IMR-90 (cell line): ENCODE data around the gene NEK6. TPM values are rescaled to one million over a fixed set of nuclear protein-coding genes. Genes with fewer than 3 reads are reported as not detected.
A peak's percentile ranks its signal among the peaks of the same experiment; 100 is the strongest.

Source experiments
- ATAC-seq: fragments of 200-7000 bp; cut with Tn5 transposase; 2 replicates; pipeline ENCODE4 v1.9.1; 2020; ENCODE audit warnings: low read depth, mild to moderate bottlenecking, moderate library complexity
- BruUV-seq: library from RNA; stranded (reverse); fragments of 400-500 nt; replicated peaks from 2 replicates; lab custom pipeline; 2021; lab: Mats Ljungman, UMichigan
- CTCF ChIA-PET: fragments of 300-600 bp; formaldehyde crosslinking; extraction: SDS; loops from one replicate; lab custom pipeline; 2021; ENCODE audit warnings: antibody characterized with exemption; lab: Yijun Ruan, JAX
- POLR2A ChIA-PET: fragments of 300-600 bp; sonication (Branson Sonifier 250); formaldehyde crosslinking; loops from one replicate; lab custom pipeline; 2022; ENCODE audit warnings: antibody characterized with exemption; ENCODE audit not compliant: unreplicated experiment; lab: Charles Lee
- DNase-seq: peaks from one replicate; pipeline ENCODE4 v3.0.0; 2013
- H2AFZ ChIP-seq: replicated peaks from 2 replicates; pipeline ENCODE3; 2013; ENCODE audit warnings: low read length, mild to moderate bottlenecking; ENCODE audit not compliant: poor library complexity
- H2AK5ac ChIP-seq: 2 replicates; pipeline ENCODE4 v1.6.1; 2013; ENCODE audit warnings: low read depth, low read length, inconsistent platforms
- H2AK9ac ChIP-seq: replicated peaks from 2 replicates; pipeline ENCODE3; 2013; ENCODE audit warnings: mild to moderate bottlenecking, low read depth, low read length, moderate library complexity; ENCODE audit not compliant: poor library complexity
- H2BK120ac ChIP-seq: 2 replicates; pipeline ENCODE4 v1.6.1; 2013; ENCODE audit warnings: low read depth, low read length, inconsistent platforms
- H2BK15ac ChIP-seq: 3 replicates; pipeline ENCODE4 v1.6.1; 2013; ENCODE audit warnings: low read depth, low read length, inconsistent platforms
- H2BK20ac ChIP-seq: 2 replicates; pipeline ENCODE4 v1.6.1; 2013; ENCODE audit warnings: low read depth, mild to moderate bottlenecking, inconsistent platforms, low read length, moderate library complexity
- H2BK5ac ChIP-seq: 2 replicates; pipeline ENCODE4 v1.6.1; 2013; ENCODE audit warnings: mild to moderate bottlenecking, low read depth, low read length, inconsistent platforms; ENCODE audit not compliant: poor library complexity, severe bottlenecking
- H3K14ac ChIP-seq: replicated peaks from 2 replicates; pipeline ENCODE4 v1.6.1; 2013; ENCODE audit warnings: low read depth, low read length, inconsistent platforms
- H3K18ac ChIP-seq: 2 replicates; pipeline ENCODE4 v1.6.1; 2013; ENCODE audit warnings: low read depth, low read length, control low read depth
- H3K23ac ChIP-seq: 2 replicates; pipeline ENCODE4 v1.6.1; 2013; ENCODE audit warnings: low read depth, low read length, inconsistent platforms
- H3K27ac ChIP-seq: 2 replicates; pipeline ENCODE4 v1.5.1; 2013; ENCODE audit warnings: mild to moderate bottlenecking, control low read depth, low read length; ENCODE audit not compliant: insufficient read depth
- H3K27me3 ChIP-seq: 2 replicates; pipeline ENCODE4 v1.6.1; 2013; ENCODE audit warnings: low read length; ENCODE audit not compliant: control insufficient read depth, insufficient read depth
- H3K36me3 ChIP-seq: 2 replicates; pipeline ENCODE4 v1.6.1; 2013; ENCODE audit warnings: low read length, mixed read lengths; ENCODE audit not compliant: control insufficient read depth, insufficient read depth
- H3K4ac ChIP-seq: 2 replicates; pipeline ENCODE4 v1.6.1; 2013; ENCODE audit warnings: low read depth, low read length, inconsistent platforms
- H3K4me1 ChIP-seq: 2 replicates; pipeline ENCODE4 v1.6.1; 2013; ENCODE audit warnings: low read length, mixed read lengths; ENCODE audit not compliant: control insufficient read depth, insufficient read depth
- H3K4me2 ChIP-seq: 2 replicates; pipeline ENCODE4 v1.6.1; 2013; ENCODE audit warnings: low read depth, mild to moderate bottlenecking, control low read depth, low read length, moderate library complexity
- H3K4me3 ChIP-seq: 2 replicates; pipeline ENCODE4 v1.5.1; 2013; ENCODE audit warnings: low read depth, mild to moderate bottlenecking, control low read depth, low read length, moderate library complexity; ENCODE audit not compliant: insufficient read depth
- H3K56ac ChIP-seq: 2 replicates; pipeline ENCODE4 v1.6.1; 2013; ENCODE audit warnings: low read length, inconsistent platforms; ENCODE audit not compliant: insufficient read depth; ENCODE audit errors: extremely low read depth
- H3K79me1 ChIP-seq, 2 experiments: 2 replicates each; pipeline ENCODE4 v1.6.1; 2013; ENCODE audit warnings: low read length in 2 of 2, inconsistent platforms in 1 of 2, low read depth in 1 of 2
- H3K9ac ChIP-seq: 2 replicates; pipeline ENCODE4 v1.6.1; 2013; ENCODE audit warnings: low read depth, low read length, control low read depth
- H3K9me1 ChIP-seq: 2 replicates; pipeline ENCODE4 v1.6.1; 2013; ENCODE audit warnings: low read length, inconsistent platforms; ENCODE audit not compliant: insufficient read depth
- H3K9me3 ChIP-seq: 2 replicates; pipeline ENCODE4 v1.6.1; 2013; ENCODE audit warnings: low read length; ENCODE audit not compliant: control insufficient read depth, insufficient read depth
- H4K20me1 ChIP-seq: 2 replicates; pipeline ENCODE4 v1.6.1; 2013; ENCODE audit warnings: low read length, inconsistent platforms; ENCODE audit not compliant: insufficient read depth
- H4K5ac ChIP-seq: 2 replicates; pipeline ENCODE4 v1.6.1; 2013; ENCODE audit warnings: mild to moderate bottlenecking, low read depth, low read length, control low read depth
- H4K8ac ChIP-seq, 2 experiments: 2 replicates each; pipeline ENCODE4 v1.6.1; 2013; ENCODE audit warnings: low read depth in 2 of 2, low read length in 2 of 2, control low read depth in 1 of 2, inconsistent platforms in 1 of 2
- H4K91ac ChIP-seq: 2 replicates; pipeline ENCODE4 v1.6.1; 2013; ENCODE audit warnings: low read depth, low read length, inconsistent platforms; ENCODE audit not compliant: insufficient read depth
- MAZ ChIP-seq: IDR thresholded peaks from 2 replicates; pipeline ENCODE4 v1.6.1; 2012; ENCODE audit warnings: low read depth, mild to moderate bottlenecking, low read length, improper control_type of control experiment, moderate library complexity, borderline replicate concordance
- MXI1 ChIP-seq: IDR thresholded peaks from 2 replicates; pipeline ENCODE4 v1.6.1; 2012; ENCODE audit warnings: low read depth, mild to moderate bottlenecking, low read length, moderate library complexity, borderline replicate concordance
- POLR2A ChIP-seq: IDR thresholded peaks from 2 replicates; pipeline ENCODE4 v1.6.1; 2012; ENCODE audit warnings: mild to moderate bottlenecking, low read depth, low read length
- WGBS, 2 experiments: methylation state at CpG; one replicate each; pipeline versions ENCODE4 v1.1.5 to v1.1.7; 2013; ENCODE audit warnings: missing lambda C conversion rate in 2 of 2; ENCODE audit not compliant: insufficient read length in 1 of 2; ENCODE audit errors: extremely low coverage in 2 of 2; 5-methylcytosine and 5-hydroxymethylcytosine counted together
- dilution Hi-C: fragments of 300-500 bp; cut with HindIII; formaldehyde crosslinking; loops from one replicate; pipeline ENCODE4 v1.14.3; 2018; ENCODE audit warnings: low sequenced_read_pairs; ENCODE audit not compliant: unreplicated experiment
- in situ Hi-C: fragments of 300-500 bp; cut with MboI; formaldehyde crosslinking; loops from 3 replicates; pipeline ENCODE4 v1.14.3; 2019; ENCODE audit warnings: low sequenced_read_pairs, inconsistent platforms, mixed read lengths
- intact Hi-C: fragments of 100-400 bp; cut with micrococcal nuclease; formaldehyde crosslinking; loops from 2 replicates; pipeline ENCODE4 v1.10.0; 2022
- polyA plus RNA-seq, 3 experiments: library from polyadenylated mRNA; depleted of rRNA; stranded (reverse); fragments of >200 nt; gene quantifications; 2 replicates each; pipeline ENCODE4 v1.2.3, GENCODE V29; 2012; ENCODE audit warnings: low replicate concordance in 1 of 3
- total RNA-seq: library from RNA; depleted of rRNA; stranded (reverse); fragments of >200 nt; gene quantifications from 2 replicates; pipeline ENCODE4 v1.2.3, GENCODE V29; 2012

Gene NEK6
- total and polyA plus RNA-seq, 2 of the 4 experiments (the other 2 are of a cell fraction), result 79.9 to 112 TPM

DNA sequence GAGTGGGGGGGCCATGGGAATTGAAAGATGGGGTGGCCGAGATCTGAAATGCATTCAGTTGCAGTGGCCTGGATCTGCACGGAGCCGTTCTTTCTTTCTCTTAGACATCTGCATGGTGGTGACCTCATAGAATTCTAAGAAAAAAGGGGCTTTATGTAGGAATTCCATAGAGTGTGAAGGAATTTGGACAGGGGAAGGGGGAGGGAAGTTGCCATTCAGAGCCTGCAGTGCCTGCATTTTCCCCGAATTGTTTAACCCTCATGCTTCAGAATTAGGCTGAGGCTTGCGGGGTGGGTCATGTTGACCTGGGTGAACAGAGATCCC, 4.9 kb downstream of the NEK6 start:
- Histone ChIP-seq H3K23ac (peak overlapping the region; percentile 92), H4K20me1 (peaks cover 72% of the 10 kb centered on the region), H2AFZ (no peak overlapping the region), H4K5ac (peak overlapping the region; percentile 67), H2AK5ac (peak overlapping the region; percentile 65), H3K9me3 (no peaks in the 10 kb centered on the region), H2BK120ac (peak overlapping the region; percentile 91), H3K4me3 (no peak overlapping the region), H2BK5ac (peak overlapping the region; percentile 100), H2BK20ac (0 out of 2 replicates have a peak overlapping the region, but pooled peaks have one; percentile 32), H3K14ac (peak overlapping the region; percentile 96), H3K27me3 (no peaks in the 10 kb centered on the region), H3K79me1 (peaks cover 3 to 61% of the 10 kb centered on the region in 2 experiments; a peak in 3 of 4 replicates), H2BK15ac (0 out of 3 replicates have a peak overlapping the region, but pooled peaks have one; percentile 35), H3K18ac (peak overlapping the region; percentile 59), H2AK9ac (no peak overlapping the region), H3K9ac (peak overlapping the region; percentile 43), H3K56ac (0 out of 2 replicates have a peak overlapping the region, but pooled peaks have one; percentile 5), H3K4me2 (peak overlapping the region; percentile 54), H3K9me1 (peaks cover 44% of the 10 kb centered on the region), H3K4ac (peak overlapping the region; percentile 99), H3K4me1 (peaks cover 58% of the 10 kb centered on the region), H4K91ac (peak overlapping the region; percentile 88), H4K8ac (peak overlapping the region; percentile 41 to 87; a peak in 3 of 4 replicates), H3K36me3 (peaks cover 20% of the 10 kb centered on the region), H3K27ac (peak overlapping the region; percentile 99)
- POLR2A ChIA-PET, result interaction anchor here (0.6 to 0.7 kb wide), 2 partner anchors 14 to 17 kb away, joined by 3 read pairs; no protein-coding TSS in a partner anchor
- dilution Hi-C loops, result no loop called here
- in situ Hi-C loops, result no loop called here
- TF ChIP-seq MXI1 (no peak), POLR2A (no peak), MAZ (no peak)
- DNase-seq (peak; percentile 67), ATAC-seq (peak; percentile 2; the same call in 1 of the 2 replicates)
- CTCF ChIA-PET, result interaction anchor here (0.5 kb wide), 1 partner anchor 128 kb away, joined by 3 read pairs; no protein-coding TSS in a partner anchor
- 13% methylated on average over 3 of the region's 5 CpGs; no CpG with 5 or more reads in 1 of the 2 experiments for WGBS, 2 experiments
- intact Hi-C loops, result loop anchor here (2.0 to 5.0 kb wide), 2 partner anchors 136 to 330 kb away; no protein-coding TSS in a partner anchor
- no TSS peak for BruUV-seq
